A673 (cell line): ENCODE data around the gene CASP1.

ENCODE experiments used
- EZH2 ChIP-seq: fragments of 200-600 bp; sonication (generic); IDR thresholded peaks from 2 replicates; pipeline ENCODE4 v1.6.1; 2017; ENCODE audit warnings: borderline replicate concordance, low read depth, mild to moderate bottlenecking, mixed read lengths, antibody characterized with exemption, low read length; ENCODE audit not compliant: poor library complexity, severe bottlenecking
- TF ChIP-seq, protein P1 (sequence below): fragments of 300-800, 200-600 bp; sonication (generic); conservative IDR thresholded peaks from 2 replicates; pipeline ENCODE4 v1.5.1; 2017; ENCODE audit warnings: low read depth, mild to moderate bottlenecking, antibody characterized with exemption, low read length, moderate library complexity, mixed read lengths

DNA sequence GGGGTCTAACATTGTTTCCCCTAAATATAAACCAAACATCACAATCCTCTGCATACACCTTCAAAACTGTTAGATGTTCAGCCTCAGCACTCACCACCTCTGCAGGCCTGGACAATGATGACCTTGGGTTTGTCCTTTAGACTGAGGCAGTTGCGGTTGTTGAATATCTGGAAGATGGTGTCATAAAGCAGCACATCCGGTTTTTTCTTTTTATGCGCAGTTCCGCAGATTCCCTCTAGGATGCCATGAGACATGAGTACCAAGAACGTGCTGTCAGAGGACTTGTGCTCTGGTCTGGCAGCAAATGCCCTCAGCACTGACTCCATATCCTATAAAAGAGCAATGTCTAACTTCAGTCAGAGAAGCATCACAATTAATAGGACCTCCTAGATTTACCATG is 34.8 kb downstream of the CASP1 start:
- TF ChIP-seq, protein P1, sequence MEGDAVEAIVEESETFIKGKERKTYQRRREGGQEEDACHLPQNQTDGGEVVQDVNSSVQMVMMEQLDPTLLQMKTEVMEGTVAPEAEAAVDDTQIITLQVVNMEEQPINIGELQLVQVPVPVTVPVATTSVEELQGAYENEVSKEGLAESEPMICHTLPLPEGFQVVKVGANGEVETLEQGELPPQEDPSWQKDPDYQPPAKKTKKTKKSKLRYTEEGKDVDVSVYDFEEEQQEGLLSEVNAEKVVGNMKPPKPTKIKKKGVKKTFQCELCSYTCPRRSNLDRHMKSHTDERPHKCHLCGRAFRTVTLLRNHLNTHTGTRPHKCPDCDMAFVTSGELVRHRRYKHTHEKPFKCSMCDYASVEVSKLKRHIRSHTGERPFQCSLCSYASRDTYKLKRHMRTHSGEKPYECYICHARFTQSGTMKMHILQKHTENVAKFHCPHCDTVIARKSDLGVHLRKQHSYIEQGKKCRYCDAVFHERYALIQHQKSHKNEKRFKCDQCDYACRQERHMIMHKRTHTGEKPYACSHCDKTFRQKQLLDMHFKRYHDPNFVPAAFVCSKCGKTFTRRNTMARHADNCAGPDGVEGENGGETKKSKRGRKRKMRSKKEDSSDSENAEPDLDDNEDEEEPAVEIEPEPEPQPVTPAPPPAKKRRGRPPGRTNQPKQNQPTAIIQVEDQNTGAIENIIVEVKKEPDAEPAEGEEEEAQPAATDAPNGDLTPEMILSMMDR = no peak
- no peak for TF ChIP-seq EZH2
